IMR-90 (cell line): ENCODE results near the gene DTL. TPM values are rescaled to one million over a fixed set of nuclear protein-coding genes. Genes with fewer than 3 reads are reported as not detected.

Source experiments
- ATAC-seq: fragments of 200-7000 bp; cut with Tn5 transposase; 2 replicates; pipeline ENCODE4 v1.9.1; 2020; ENCODE audit warnings: low read depth, mild to moderate bottlenecking, moderate library complexity
- BruUV-seq: library from RNA; stranded (reverse); fragments of 400-500 nt; replicated peaks from 2 replicates; lab custom pipeline; 2021; lab: Mats Ljungman, UMichigan
- CTCF ChIA-PET: fragments of 300-600 bp; formaldehyde crosslinking; extraction: SDS; loops from one replicate; lab custom pipeline; 2021; ENCODE audit warnings: antibody characterized with exemption; lab: Yijun Ruan, JAX
- POLR2A ChIA-PET: fragments of 300-600 bp; sonication (Branson Sonifier 250); formaldehyde crosslinking; loops from one replicate; lab custom pipeline; 2022; ENCODE audit warnings: antibody characterized with exemption; ENCODE audit not compliant: unreplicated experiment; lab: Charles Lee
- DNase-seq: peaks from one replicate; pipeline ENCODE4 v3.0.0; 2013
- H2AFZ ChIP-seq: replicated peaks from 2 replicates; pipeline ENCODE3; 2013; ENCODE audit warnings: low read length, mild to moderate bottlenecking; ENCODE audit not compliant: poor library complexity
- H2AK5ac ChIP-seq: 2 replicates; pipeline ENCODE4 v1.6.1; 2013; ENCODE audit warnings: low read depth, low read length, inconsistent platforms
- H2AK9ac ChIP-seq: replicated peaks from 2 replicates; pipeline ENCODE3; 2013; ENCODE audit warnings: mild to moderate bottlenecking, low read depth, low read length, moderate library complexity; ENCODE audit not compliant: poor library complexity
- H2BK120ac ChIP-seq: 2 replicates; pipeline ENCODE4 v1.6.1; 2013; ENCODE audit warnings: low read depth, low read length, inconsistent platforms
- H2BK15ac ChIP-seq: 3 replicates; pipeline ENCODE4 v1.6.1; 2013; ENCODE audit warnings: low read depth, low read length, inconsistent platforms
- H2BK20ac ChIP-seq: 2 replicates; pipeline ENCODE4 v1.6.1; 2013; ENCODE audit warnings: low read depth, mild to moderate bottlenecking, inconsistent platforms, low read length, moderate library complexity
- H2BK5ac ChIP-seq: 2 replicates; pipeline ENCODE4 v1.6.1; 2013; ENCODE audit warnings: mild to moderate bottlenecking, low read depth, low read length, inconsistent platforms; ENCODE audit not compliant: poor library complexity, severe bottlenecking
- H3K14ac ChIP-seq: replicated peaks from 2 replicates; pipeline ENCODE4 v1.6.1; 2013; ENCODE audit warnings: low read depth, low read length, inconsistent platforms
- H3K18ac ChIP-seq: 2 replicates; pipeline ENCODE4 v1.6.1; 2013; ENCODE audit warnings: low read depth, low read length, control low read depth
- H3K23ac ChIP-seq: 2 replicates; pipeline ENCODE4 v1.6.1; 2013; ENCODE audit warnings: low read depth, low read length, inconsistent platforms
- H3K27ac ChIP-seq: 2 replicates; pipeline ENCODE4 v1.5.1; 2013; ENCODE audit warnings: mild to moderate bottlenecking, control low read depth, low read length; ENCODE audit not compliant: insufficient read depth
- H3K27me3 ChIP-seq: 2 replicates; pipeline ENCODE4 v1.6.1; 2013; ENCODE audit warnings: low read length; ENCODE audit not compliant: control insufficient read depth, insufficient read depth
- H3K36me3 ChIP-seq: 2 replicates; pipeline ENCODE4 v1.6.1; 2013; ENCODE audit warnings: low read length, mixed read lengths; ENCODE audit not compliant: control insufficient read depth, insufficient read depth
- H3K4ac ChIP-seq: 2 replicates; pipeline ENCODE4 v1.6.1; 2013; ENCODE audit warnings: low read depth, low read length, inconsistent platforms
- H3K4me1 ChIP-seq: 2 replicates; pipeline ENCODE4 v1.6.1; 2013; ENCODE audit warnings: low read length, mixed read lengths; ENCODE audit not compliant: control insufficient read depth, insufficient read depth
- H3K4me2 ChIP-seq: 2 replicates; pipeline ENCODE4 v1.6.1; 2013; ENCODE audit warnings: low read depth, mild to moderate bottlenecking, control low read depth, low read length, moderate library complexity
- H3K4me3 ChIP-seq: 2 replicates; pipeline ENCODE4 v1.5.1; 2013; ENCODE audit warnings: low read depth, mild to moderate bottlenecking, control low read depth, low read length, moderate library complexity; ENCODE audit not compliant: insufficient read depth
- H3K56ac ChIP-seq: 2 replicates; pipeline ENCODE4 v1.6.1; 2013; ENCODE audit warnings: low read length, inconsistent platforms; ENCODE audit not compliant: insufficient read depth; ENCODE audit errors: extremely low read depth
- H3K79me1 ChIP-seq, 2 experiments: 2 replicates each; pipeline ENCODE4 v1.6.1; 2013; ENCODE audit warnings: low read length in 2 of 2, inconsistent platforms in 1 of 2, low read depth in 1 of 2
- H3K9ac ChIP-seq: 2 replicates; pipeline ENCODE4 v1.6.1; 2013; ENCODE audit warnings: low read depth, low read length, control low read depth
- H3K9me1 ChIP-seq: 2 replicates; pipeline ENCODE4 v1.6.1; 2013; ENCODE audit warnings: low read length, inconsistent platforms; ENCODE audit not compliant: insufficient read depth
- H3K9me3 ChIP-seq: 2 replicates; pipeline ENCODE4 v1.6.1; 2013; ENCODE audit warnings: low read length; ENCODE audit not compliant: control insufficient read depth, insufficient read depth
- H4K20me1 ChIP-seq: 2 replicates; pipeline ENCODE4 v1.6.1; 2013; ENCODE audit warnings: low read length, inconsistent platforms; ENCODE audit not compliant: insufficient read depth
- H4K5ac ChIP-seq: 2 replicates; pipeline ENCODE4 v1.6.1; 2013; ENCODE audit warnings: mild to moderate bottlenecking, low read depth, low read length, control low read depth
- H4K8ac ChIP-seq, 2 experiments: 2 replicates each; pipeline ENCODE4 v1.6.1; 2013; ENCODE audit warnings: low read depth in 2 of 2, low read length in 2 of 2, control low read depth in 1 of 2, inconsistent platforms in 1 of 2
- H4K91ac ChIP-seq: 2 replicates; pipeline ENCODE4 v1.6.1; 2013; ENCODE audit warnings: low read depth, low read length, inconsistent platforms; ENCODE audit not compliant: insufficient read depth
- CEBPB ChIP-seq: IDR thresholded peaks from 2 replicates; pipeline ENCODE4 v1.6.1; 2012; ENCODE audit warnings: low read depth, low read length, improper control_type of control experiment
- MAFK ChIP-seq: IDR thresholded peaks from 2 replicates; pipeline ENCODE4 v1.6.1; 2012; ENCODE audit warnings: low read depth, low read length, improper control_type of control experiment
- MAZ ChIP-seq: IDR thresholded peaks from 2 replicates; pipeline ENCODE4 v1.6.1; 2012; ENCODE audit warnings: low read depth, mild to moderate bottlenecking, low read length, improper control_type of control experiment, moderate library complexity, borderline replicate concordance
- RAD21 ChIP-seq: IDR thresholded peaks from 2 replicates; pipeline ENCODE4 v1.6.1; 2012; ENCODE audit warnings: low read length, improper control_type of control experiment
- RCOR1 ChIP-seq: IDR thresholded peaks from 2 replicates; pipeline ENCODE4 v1.6.1; 2012; ENCODE audit warnings: mild to moderate bottlenecking, low read length, improper control_type of control experiment; ENCODE audit not compliant: insufficient replicate concordance
- RFX5 ChIP-seq: IDR thresholded peaks from 2 replicates; pipeline ENCODE4 v1.8.0; 2012; ENCODE audit warnings: low read depth, mild to moderate bottlenecking, low read length, moderate library complexity
- SMC3 ChIP-seq: fragments of 150-350 bp; IDR thresholded peaks from 2 replicates; pipeline ENCODE4 v1.6.1; 2016; ENCODE audit warnings: low read depth, mild to moderate bottlenecking, antibody characterized with exemption, low read length, moderate library complexity
- WGBS, 2 experiments: methylation state at CpG; one replicate each; pipeline versions ENCODE4 v1.1.5 to v1.1.7; 2013; ENCODE audit warnings: missing lambda C conversion rate in 2 of 2; ENCODE audit not compliant: insufficient read length in 1 of 2; ENCODE audit errors: extremely low coverage in 2 of 2; 5-methylcytosine and 5-hydroxymethylcytosine counted together
- dilution Hi-C: fragments of 300-500 bp; cut with HindIII; formaldehyde crosslinking; loops from one replicate; pipeline ENCODE4 v1.14.3; 2018; ENCODE audit warnings: low sequenced_read_pairs; ENCODE audit not compliant: unreplicated experiment
- in situ Hi-C: fragments of 300-500 bp; cut with MboI; formaldehyde crosslinking; loops from 3 replicates; pipeline ENCODE4 v1.14.3; 2019; ENCODE audit warnings: low sequenced_read_pairs, inconsistent platforms, mixed read lengths
- intact Hi-C: fragments of 100-400 bp; cut with micrococcal nuclease; formaldehyde crosslinking; loops from 2 replicates; pipeline ENCODE4 v1.10.0; 2022
- polyA plus RNA-seq, 3 experiments: library from polyadenylated mRNA; depleted of rRNA; stranded (reverse); fragments of >200 nt; gene quantifications; 2 replicates each; pipeline ENCODE4 v1.2.3, GENCODE V29; 2012; ENCODE audit warnings: low replicate concordance in 1 of 3
- total RNA-seq: library from RNA; depleted of rRNA; stranded (reverse); fragments of >200 nt; gene quantifications from 2 replicates; pipeline ENCODE4 v1.2.3, GENCODE V29; 2012
- TF ChIP-seq, protein P1 (sequence below): conservative IDR thresholded peaks from 2 replicates; pipeline ENCODE4 v1.5.1; 2012; ENCODE audit warnings: mild to moderate bottlenecking, low read depth, low read length, improper control_type of control experiment
- TF ChIP-seq, protein P2 (sequence below): fragments of 150-350 bp; IDR thresholded peaks from 2 replicates; pipeline ENCODE4 v1.6.1; 2017; ENCODE audit warnings: mild to moderate bottlenecking, antibody characterized with exemption, low read length, low read depth
- TF ChIP-seq, protein P3 (sequence below): fragments of 150-350 bp; IDR thresholded peaks from 2 replicates; pipeline ENCODE4 v1.6.1; 2016; ENCODE audit warnings: low read depth, mild to moderate bottlenecking, low read length, moderate library complexity, borderline replicate concordance

Gene DTL
- total and polyA plus RNA-seq, 2 of the 4 experiments (the other 2 are of a cell fraction), result 11.8 to 19.9 TPM

DNA sequence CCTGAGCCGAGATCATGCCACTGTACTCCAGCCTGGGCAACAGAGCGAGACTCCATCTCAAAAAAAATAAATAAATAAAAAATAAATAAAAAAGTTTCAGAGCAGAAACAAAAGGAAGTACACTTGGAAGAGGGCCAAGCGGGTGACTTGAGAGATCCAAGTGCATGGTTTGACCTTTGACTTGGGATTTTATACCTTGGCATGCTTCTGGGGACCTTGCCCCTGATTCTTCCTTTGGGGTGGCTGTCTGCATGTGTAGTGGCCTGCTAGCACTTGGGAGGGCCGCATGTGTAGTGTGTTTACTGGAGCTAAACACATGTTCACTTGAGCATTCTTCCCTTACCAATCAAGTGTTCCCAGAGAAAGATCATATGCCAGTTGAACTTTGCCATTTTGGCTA, 114.0 kb downstream of the DTL start:
- Histone ChIP-seq H2AK5ac (no peak overlapping the region), H3K9ac (no peak overlapping the region), H3K36me3 (no peaks in the 10 kb centered on the region), H2AFZ (no peak overlapping the region), H4K20me1 (no peaks in the 10 kb centered on the region), H2AK9ac (no peak overlapping the region), H3K23ac (no peak overlapping the region), H2BK20ac (no peak overlapping the region), H4K8ac (no peak overlapping the region), H3K9me3 (no peaks in the 10 kb centered on the region), H3K27ac (no peak overlapping the region), H3K4me3 (no peak overlapping the region), H4K5ac (no peak overlapping the region), H4K91ac (no peak overlapping the region), H2BK15ac (no peak overlapping the region), H3K4me2 (no peak overlapping the region), H2BK120ac (no peak overlapping the region), H3K27me3 (no peaks in the 10 kb centered on the region), H3K79me1 (no peaks in the 10 kb centered on the region), H3K56ac (no peak overlapping the region), H3K18ac (no peak overlapping the region), H2BK5ac (no peak overlapping the region), H3K9me1 (no peaks in the 10 kb centered on the region), H3K14ac (no peak overlapping the region), H3K4me1 (no peaks in the 10 kb centered on the region), H3K4ac (no peak overlapping the region)
- dilution Hi-C loops, result no loop called here
- POLR2A ChIA-PET, result no interaction called here
- no CpG with 5 or more reads among the region's 4 CpGs for WGBS, 2 experiments
- DNase-seq (no peak), ATAC-seq (no peak)
- CTCF ChIA-PET, result no interaction called here
- BruUV-seq, result no TSS peak
- intact Hi-C loops, result no loop called here
- in situ Hi-C loops, result no loop called here
- TF ChIP-seq, protein P1, sequence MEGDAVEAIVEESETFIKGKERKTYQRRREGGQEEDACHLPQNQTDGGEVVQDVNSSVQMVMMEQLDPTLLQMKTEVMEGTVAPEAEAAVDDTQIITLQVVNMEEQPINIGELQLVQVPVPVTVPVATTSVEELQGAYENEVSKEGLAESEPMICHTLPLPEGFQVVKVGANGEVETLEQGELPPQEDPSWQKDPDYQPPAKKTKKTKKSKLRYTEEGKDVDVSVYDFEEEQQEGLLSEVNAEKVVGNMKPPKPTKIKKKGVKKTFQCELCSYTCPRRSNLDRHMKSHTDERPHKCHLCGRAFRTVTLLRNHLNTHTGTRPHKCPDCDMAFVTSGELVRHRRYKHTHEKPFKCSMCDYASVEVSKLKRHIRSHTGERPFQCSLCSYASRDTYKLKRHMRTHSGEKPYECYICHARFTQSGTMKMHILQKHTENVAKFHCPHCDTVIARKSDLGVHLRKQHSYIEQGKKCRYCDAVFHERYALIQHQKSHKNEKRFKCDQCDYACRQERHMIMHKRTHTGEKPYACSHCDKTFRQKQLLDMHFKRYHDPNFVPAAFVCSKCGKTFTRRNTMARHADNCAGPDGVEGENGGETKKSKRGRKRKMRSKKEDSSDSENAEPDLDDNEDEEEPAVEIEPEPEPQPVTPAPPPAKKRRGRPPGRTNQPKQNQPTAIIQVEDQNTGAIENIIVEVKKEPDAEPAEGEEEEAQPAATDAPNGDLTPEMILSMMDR, result no peak
- TF ChIP-seq, protein P2, sequence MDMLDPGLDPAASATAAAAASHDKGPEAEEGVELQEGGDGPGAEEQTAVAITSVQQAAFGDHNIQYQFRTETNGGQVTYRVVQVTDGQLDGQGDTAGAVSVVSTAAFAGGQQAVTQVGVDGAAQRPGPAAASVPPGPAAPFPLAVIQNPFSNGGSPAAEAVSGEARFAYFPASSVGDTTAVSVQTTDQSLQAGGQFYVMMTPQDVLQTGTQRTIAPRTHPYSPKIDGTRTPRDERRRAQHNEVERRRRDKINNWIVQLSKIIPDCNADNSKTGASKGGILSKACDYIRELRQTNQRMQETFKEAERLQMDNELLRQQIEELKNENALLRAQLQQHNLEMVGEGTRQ, result no peak
- TF ChIP-seq RAD21 (no peak), CEBPB (no peak), RCOR1 (no peak), RFX5 (no peak), SMC3 (no peak), MAFK (no peak), MAZ (no peak)
- TF ChIP-seq, protein P3, sequence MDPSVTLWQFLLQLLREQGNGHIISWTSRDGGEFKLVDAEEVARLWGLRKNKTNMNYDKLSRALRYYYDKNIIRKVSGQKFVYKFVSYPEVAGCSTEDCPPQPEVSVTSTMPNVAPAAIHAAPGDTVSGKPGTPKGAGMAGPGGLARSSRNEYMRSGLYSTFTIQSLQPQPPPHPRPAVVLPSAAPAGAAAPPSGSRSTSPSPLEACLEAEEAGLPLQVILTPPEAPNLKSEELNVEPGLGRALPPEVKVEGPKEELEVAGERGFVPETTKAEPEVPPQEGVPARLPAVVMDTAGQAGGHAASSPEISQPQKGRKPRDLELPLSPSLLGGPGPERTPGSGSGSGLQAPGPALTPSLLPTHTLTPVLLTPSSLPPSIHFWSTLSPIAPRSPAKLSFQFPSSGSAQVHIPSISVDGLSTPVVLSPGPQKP, result no peak
